ENCODE data around the gene RASGRP4.
"Not testable (repeated sequence)": the region's sequence is repeated elsewhere in the genome, so short reads cannot be mapped to it uniquely, and the experiment has no call there.

RASGRP4 gene

GRCh38 chr19:38430931-38431330 is 4.9 kb upstream of the RASGRP4 start:
- Histone ChIP-seq H3K27me3 (ENCODE audit: insufficient read depth, poor library complexity, severe bottlenecking) (peaks cover 2% of the 10 kb centered on the region), H3K4me3 (replicated peaks; ENCODE audit: insufficient read depth, low read length) (no peak overlapping the region), H3K27ac (replicated peaks) (no peak overlapping the region)
- TF ChIP-seq CTCF (IDR thresholded peaks at IDR 0.05; ENCODE audit: insufficient read depth, low read length) (no peak), GABPA (IDR thresholded peaks at IDR 0.05; ENCODE audit: low read depth) (no peak), REST (IDR thresholded peaks at IDR 0.05; ENCODE audit: insufficient replicate concordance, low read depth) (no peak), POLR2AphosphoS5 (IDR thresholded peaks at IDR 0.05; ENCODE audit: low read depth) (no peak), SPI1 (IDR thresholded peaks at IDR 0.05; ENCODE audit: borderline replicate concordance, low read depth) (no peak)
- DNase-seq (ENCODE audit: low read depth in 1 of 2, low spot score in 1 of 2), result no peak

GRCh38 chr19:38429811-38430156 is 3.8 kb upstream of the RASGRP4 start:
- no peak for TF ChIP-seq CTCF (IDR thresholded peaks at IDR 0.05; ENCODE audit: insufficient read depth, low read length)
- no peak for TF ChIP-seq GABPA (IDR thresholded peaks at IDR 0.05; ENCODE audit: low read depth)
- TF ChIP-seq SPI1 (IDR thresholded peaks at IDR 0.05; ENCODE audit: borderline replicate concordance, low read depth), result no peak
- no peak for TF ChIP-seq POLR2AphosphoS5 (IDR thresholded peaks at IDR 0.05; ENCODE audit: low read depth)
- no peak for TF ChIP-seq REST (IDR thresholded peaks at IDR 0.05; ENCODE audit: insufficient replicate concordance, low read depth)
- Histone ChIP-seq H3K27ac (replicated peaks) (no peak overlapping the region), H3K27me3 (ENCODE audit: insufficient read depth, poor library complexity, severe bottlenecking) (peaks cover 2% of the 10 kb centered on the region), H3K4me3 (replicated peaks; ENCODE audit: insufficient read depth, low read length) (no peak overlapping the region)
- no peak for DNase-seq (ENCODE audit: low read depth in 1 of 2, low spot score in 1 of 2)

GRCh38 chr19:38429055-38429810 is 3.2 kb upstream of the RASGRP4 start:
- TF ChIP-seq GABPA (IDR thresholded peaks at IDR 0.05; ENCODE audit: low read depth) (no peak), SPI1 (IDR thresholded peaks at IDR 0.05; ENCODE audit: borderline replicate concordance, low read depth) (no peak), POLR2AphosphoS5 (IDR thresholded peaks at IDR 0.05; ENCODE audit: low read depth) (no peak), CTCF (IDR thresholded peaks at IDR 0.05; ENCODE audit: insufficient read depth, low read length) (no peak), REST (IDR thresholded peaks at IDR 0.05; ENCODE audit: insufficient replicate concordance, low read depth) (no peak)
- no peak overlapping the region for H3K4me3 ChIP-seq (replicated peaks; ENCODE audit: insufficient read depth, low read length)
- no peaks in the 10 kb centered on the region for H3K27me3 ChIP-seq (ENCODE audit: insufficient read depth, poor library complexity, severe bottlenecking)
- no peak overlapping the region for H3K27ac ChIP-seq (replicated peaks)
- DNase-seq (ENCODE audit: low read depth in 1 of 2, low spot score in 1 of 2), result no peak

- not testable (repeated sequence) for H3K27ac ChIP-seq (replicated peaks); H3K27me3 ChIP-seq (ENCODE audit: insufficient read depth, poor library complexity, severe bottlenecking); H3K4me3 ChIP-seq (replicated peaks; ENCODE audit: insufficient read depth, low read length); DNase-seq (ENCODE audit: low read depth in 1 of 2, low spot score in 1 of 2)
Observed at GRCh38 chr19:38427035-38427677, 1.1 kb upstream of the RASGRP4 start.
